ENCODE data around the gene PAGE4. TPM values are rescaled to one million over a fixed set of nuclear protein-coding genes. Genes with fewer than 3 reads are reported as not detected.

The PAGE4 gene
- total and polyA plus RNA-seq, 2 of the 13 experiments (the other 11 are each of a cell fraction or from before 2014, with no cell fraction given), result 1.1 TPM; not detected in 1

- Histone ChIP-seq H3K4me2 (ENCODE audit: low read depth, low read length) (no peak overlapping the region), H3K9ac (ENCODE audit: insufficient read depth, low read depth, low read length) (no peak overlapping the region), H3K9me3 (ENCODE audit: low read length) (no peaks in the 10 kb centered on the region), H3K36me3 (replicated peaks in 1 of 2; ENCODE audit: control insufficient read depth in 1 of 2, insufficient read depth in 2 of 2, low read length in 2 of 2) (no peaks in the 10 kb centered on the region), H3K27me3 (ENCODE audit: control insufficient read depth in 1 of 2, insufficient read depth in 2 of 2, low read length in 2 of 2) (no peaks in the 10 kb centered on the region), H2AFZ (ENCODE audit: low read length) (no peak overlapping the region), H3K79me2 (ENCODE audit: insufficient read depth, low read length) (no peaks in the 10 kb centered on the region), H3K27ac (ENCODE audit: extremely low read length, insufficient read depth, low read length) (no peak overlapping the region), H3K4me1 (ENCODE audit: insufficient read depth, low read length) (peaks cover 2% of the 10 kb centered on the region), H3K4me3 (replicated peaks in 1 of 3; ENCODE audit: insufficient read depth in 1 of 3, low read depth in 2 of 3, low read length in 3 of 3) (no peak overlapping the region), H4K20me1 (ENCODE audit: insufficient read depth, low read length) (no peaks in the 10 kb centered on the region)
- ChIA-PET CTCF (ENCODE audit: low intra/inter-chr PET ratio, low total read pairs) (no interaction called here), POLR2A (no interaction called here)
- DNase-seq (ENCODE audit: low spot score) (no peak), FAIRE-seq (no peak), ATAC-seq (no peak)
- 88% methylated on average over 1 of the region's 1 CpG for whole genome bisulfite sequencing (ENCODE audit: low lambda C conversion rate)
- TF ChIP-seq TCF7 (IDR thresholded peaks at IDR 0.05; ENCODE audit: low read depth) (no peak), CHD4 (IDR thresholded peaks at IDR 0.05; ENCODE audit: borderline replicate concordance, low read length) (no peak), ZNF768 (CRISPR knock-in tag; IDR thresholded peaks at IDR 0.05) (no peak), FOXM1 (CRISPR knock-in tag; IDR thresholded peaks at IDR 0.05) (no peak), EED (CRISPR knock-in tag; IDR thresholded peaks at IDR 0.05) (no peak), PRDM4 (CRISPR knock-in tag; IDR thresholded peaks at IDR 0.05; ENCODE audit: borderline replicate concordance) (no peak), HOXD1 (CRISPR knock-in tag; IDR thresholded peaks at IDR 0.05) (no peak), FOXO1 (CRISPR knock-in tag; IDR thresholded peaks at IDR 0.05) (no peak), CEBPB (IDR thresholded peaks at IDR 0.05; ENCODE audit: borderline replicate concordance, low read depth, low read length) (no peak)
- TF ChIP-seq, protein P1, sequence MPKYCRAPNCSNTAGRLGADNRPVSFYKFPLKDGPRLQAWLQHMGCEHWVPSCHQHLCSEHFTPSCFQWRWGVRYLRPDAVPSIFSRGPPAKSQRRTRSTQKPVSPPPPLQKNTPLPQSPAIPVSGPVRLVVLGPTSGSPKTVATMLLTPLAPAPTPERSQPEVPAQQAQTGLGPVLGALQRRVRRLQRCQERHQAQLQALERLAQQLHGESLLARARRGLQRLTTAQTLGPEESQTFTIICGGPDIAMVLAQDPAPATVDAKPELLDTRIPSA (CRISPR knock-in tag; IDR thresholded peaks at IDR 0.05; ENCODE audit: borderline replicate concordance), result no peak
- TF ChIP-seq, protein P2, sequence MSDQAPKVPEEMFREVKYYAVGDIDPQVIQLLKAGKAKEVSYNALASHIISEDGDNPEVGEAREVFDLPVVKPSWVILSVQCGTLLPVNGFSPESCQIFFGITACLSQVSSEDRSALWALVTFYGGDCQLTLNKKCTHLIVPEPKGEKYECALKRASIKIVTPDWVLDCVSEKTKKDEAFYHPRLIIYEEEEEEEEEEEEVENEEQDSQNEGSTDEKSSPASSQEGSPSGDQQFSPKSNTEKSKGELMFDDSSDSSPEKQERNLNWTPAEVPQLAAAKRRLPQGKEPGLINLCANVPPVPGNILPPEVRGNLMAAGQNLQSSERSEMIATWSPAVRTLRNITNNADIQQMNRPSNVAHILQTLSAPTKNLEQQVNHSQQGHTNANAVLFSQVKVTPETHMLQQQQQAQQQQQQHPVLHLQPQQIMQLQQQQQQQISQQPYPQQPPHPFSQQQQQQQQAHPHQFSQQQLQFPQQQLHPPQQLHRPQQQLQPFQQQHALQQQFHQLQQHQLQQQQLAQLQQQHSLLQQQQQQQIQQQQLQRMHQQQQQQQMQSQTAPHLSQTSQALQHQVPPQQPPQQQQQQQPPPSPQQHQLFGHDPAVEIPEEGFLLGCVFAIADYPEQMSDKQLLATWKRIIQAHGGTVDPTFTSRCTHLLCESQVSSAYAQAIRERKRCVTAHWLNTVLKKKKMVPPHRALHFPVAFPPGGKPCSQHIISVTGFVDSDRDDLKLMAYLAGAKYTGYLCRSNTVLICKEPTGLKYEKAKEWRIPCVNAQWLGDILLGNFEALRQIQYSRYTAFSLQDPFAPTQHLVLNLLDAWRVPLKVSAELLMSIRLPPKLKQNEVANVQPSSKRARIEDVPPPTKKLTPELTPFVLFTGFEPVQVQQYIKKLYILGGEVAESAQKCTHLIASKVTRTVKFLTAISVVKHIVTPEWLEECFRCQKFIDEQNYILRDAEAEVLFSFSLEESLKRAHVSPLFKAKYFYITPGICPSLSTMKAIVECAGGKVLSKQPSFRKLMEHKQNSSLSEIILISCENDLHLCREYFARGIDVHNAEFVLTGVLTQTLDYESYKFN (CRISPR knock-in tag; conservative IDR thresholded peaks at IDR 0.05), result no peak
- in situ Hi-C loops (cut with HindIII; ENCODE audit: extremely low pct_ligation_motif_present, low pct_unique_long_range_greater_than_20kb), result no loop called here
- intact Hi-C loops (cut with micrococcal nuclease; ENCODE audit: unreplicated experiment), result no loop called here
- no TSS peak for BruUV-seq (replicated peaks)
These were observed 20.9 kb downstream of the PAGE4 start for GRCh38 chrX:49850028-49850427.
